ENCODE data around the gene MPO. TPM values are rescaled to one million over a fixed set of nuclear protein-coding genes. Genes with fewer than 3 reads are reported as not detected.

The MPO gene
- total RNA-seq, 2 donors from 2014 or later = not detected

DNA sequence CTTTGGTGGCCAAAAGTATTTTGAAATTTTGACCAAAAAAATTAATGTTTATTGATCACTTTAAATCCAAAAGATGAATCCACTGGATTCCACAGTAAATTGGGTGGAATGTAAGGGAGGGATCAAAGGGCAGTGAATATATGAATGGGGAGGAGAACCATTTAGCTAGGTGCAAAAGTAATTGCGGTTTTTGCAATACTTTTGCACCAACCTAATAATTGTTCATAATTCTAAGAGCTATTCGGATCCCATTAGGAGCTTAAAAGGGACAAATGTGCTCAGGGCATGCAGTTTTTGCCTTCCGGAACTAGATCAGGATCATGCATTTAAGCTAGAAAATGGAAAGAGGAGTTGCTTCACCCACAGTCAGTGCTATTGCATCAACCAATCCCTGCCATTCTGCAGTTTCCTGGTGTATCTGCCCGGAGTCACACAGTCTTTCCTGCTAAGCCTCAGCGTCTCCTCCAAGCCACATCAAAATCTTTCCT lies 42.5 kb downstream of the MPO start, which contains the start of gene LPO:
LPO (plus strand) TSS at position 438 of the 488 bp plus-strand sequence. CDS start 4,396 bp downstream, outside the sequence.
- Histone ChIP-seq H3K27me3 (ENCODE audit: control insufficient read depth, insufficient read depth, low read length, poor library complexity, severe bottlenecking) (peaks cover 91% of the 10 kb centered on the region), H3K27ac (ENCODE audit: low read depth, low read length) (no peak within 1 kb of the TSS), H3K4me1 (ENCODE audit: control insufficient read depth, insufficient read depth, low read length) (no peaks in the 10 kb centered on the region), H3K4me3 (ENCODE audit: low read length) (no peak within 1 kb of the TSS), H3K9ac (ENCODE audit: extremely low read depth, low read length, poor library complexity, severe bottlenecking) (no peak within 1 kb of the TSS), H3K36me3 (ENCODE audit: control insufficient read depth, insufficient read depth, low read length) (no peaks in the 10 kb centered on the region), H3K9me3 (ENCODE audit: control insufficient read depth, low read length) (no peaks in the 10 kb centered on the region)
- DNase-seq = peak; percentile 37
- Mint-ChIP-seq H3K36me3 (ENCODE audit: low read depth) (no peaks in the 10 kb centered on the region), H3K27me3 (ENCODE audit: insufficient read depth) (peaks cover 93% of the 10 kb centered on the region), H3K4me1 (no peaks in the 10 kb centered on the region), H3K4me3 (no peak within 1 kb of the TSS), H3K27ac (no peak within 1 kb of the TSS), H3K9me3 (no peaks in the 10 kb centered on the region)
- 80 to 93% methylated on average over 3 to 5 of the region's 5 CpGs for WGBS, 2 experiments (ENCODE audit: insufficient coverage in 1 of 2, insufficient read length in 1 of 2)
- TF ChIP-seq, protein P1, sequence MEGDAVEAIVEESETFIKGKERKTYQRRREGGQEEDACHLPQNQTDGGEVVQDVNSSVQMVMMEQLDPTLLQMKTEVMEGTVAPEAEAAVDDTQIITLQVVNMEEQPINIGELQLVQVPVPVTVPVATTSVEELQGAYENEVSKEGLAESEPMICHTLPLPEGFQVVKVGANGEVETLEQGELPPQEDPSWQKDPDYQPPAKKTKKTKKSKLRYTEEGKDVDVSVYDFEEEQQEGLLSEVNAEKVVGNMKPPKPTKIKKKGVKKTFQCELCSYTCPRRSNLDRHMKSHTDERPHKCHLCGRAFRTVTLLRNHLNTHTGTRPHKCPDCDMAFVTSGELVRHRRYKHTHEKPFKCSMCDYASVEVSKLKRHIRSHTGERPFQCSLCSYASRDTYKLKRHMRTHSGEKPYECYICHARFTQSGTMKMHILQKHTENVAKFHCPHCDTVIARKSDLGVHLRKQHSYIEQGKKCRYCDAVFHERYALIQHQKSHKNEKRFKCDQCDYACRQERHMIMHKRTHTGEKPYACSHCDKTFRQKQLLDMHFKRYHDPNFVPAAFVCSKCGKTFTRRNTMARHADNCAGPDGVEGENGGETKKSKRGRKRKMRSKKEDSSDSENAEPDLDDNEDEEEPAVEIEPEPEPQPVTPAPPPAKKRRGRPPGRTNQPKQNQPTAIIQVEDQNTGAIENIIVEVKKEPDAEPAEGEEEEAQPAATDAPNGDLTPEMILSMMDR (conservative IDR thresholded peaks at IDR 0.05) = no peak

DNA sequence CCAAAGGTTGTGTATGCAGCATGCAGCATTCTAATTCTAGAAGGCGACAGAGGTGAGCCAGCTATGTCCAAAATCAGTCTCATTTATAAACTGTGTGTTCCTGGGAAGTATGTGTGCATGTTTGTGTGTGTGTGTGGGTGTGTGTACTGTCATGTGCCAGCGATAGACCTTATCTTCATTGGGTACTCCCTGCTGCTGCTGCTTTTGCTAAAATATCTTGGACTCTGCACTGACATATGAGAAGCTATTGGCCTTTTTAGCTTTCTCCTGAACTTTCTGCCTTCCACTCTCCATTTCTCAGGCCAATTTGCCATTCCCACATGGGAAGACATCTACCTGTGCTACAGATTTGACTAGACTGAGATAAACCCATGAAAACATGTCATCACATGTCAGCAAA lies 44.3 kb downstream of the MPO start:
- H3K9me3 ChIP-seq (ENCODE audit: control insufficient read depth, low read length) = no peaks in the 10 kb centered on the region
- Mint-ChIP-seq H3K9me3 (no peaks in the 10 kb centered on the region), H3K27me3 (ENCODE audit: insufficient read depth) (peaks cover 91% of the 10 kb centered on the region), H3K27ac (no peak overlapping the region), H3K4me1 (no peaks in the 10 kb centered on the region), H3K36me3 (ENCODE audit: low read depth) (no peaks in the 10 kb centered on the region), H3K4me3 (no peak overlapping the region)
- no peak overlapping the region for H3K4me3 ChIP-seq (ENCODE audit: low read length)
- no peak overlapping the region for H3K27ac ChIP-seq (ENCODE audit: low read depth, low read length)
- H3K4me1 ChIP-seq (ENCODE audit: control insufficient read depth, insufficient read depth, low read length) = no peaks in the 10 kb centered on the region
- H3K36me3 ChIP-seq (ENCODE audit: control insufficient read depth, insufficient read depth, low read length) = no peaks in the 10 kb centered on the region
- DNase-seq = no peak
- 93% methylated on average over 2 of the region's 2 CpGs; no CpG with 5 or more reads in 1 of the 2 experiments for WGBS, 2 experiments (ENCODE audit: insufficient coverage in 1 of 2, insufficient read length in 1 of 2)
- H3K27me3 ChIP-seq (ENCODE audit: control insufficient read depth, insufficient read depth, low read length, poor library complexity, severe bottlenecking) = peaks cover 84% of the 10 kb centered on the region
- H3K9ac ChIP-seq (ENCODE audit: extremely low read depth, low read length, poor library complexity, severe bottlenecking) = no peak overlapping the region
- TF ChIP-seq, protein P1 (conservative IDR thresholded peaks at IDR 0.05) = no peak

DNA sequence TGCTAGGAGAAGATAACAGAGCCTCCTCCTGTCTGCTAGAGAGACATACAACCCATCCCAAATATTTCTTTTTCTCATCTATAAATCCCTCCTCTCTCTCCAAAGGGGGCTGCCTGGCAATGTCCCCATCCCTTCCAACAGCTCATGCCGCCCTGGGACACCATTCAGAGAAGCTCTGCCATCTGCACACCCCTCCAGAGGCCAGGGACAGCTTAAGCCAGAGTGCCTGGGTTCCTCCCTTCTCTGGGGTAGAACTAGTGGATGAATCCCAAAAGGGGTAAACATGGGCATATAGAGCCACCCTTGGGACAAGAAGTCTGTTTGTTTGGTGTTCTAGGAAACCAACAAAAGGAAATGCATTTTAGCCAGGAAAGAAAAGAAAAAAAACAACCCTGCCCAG lies 44.9 kb downstream of the MPO start:
- Histone ChIP-seq H3K9me3 (ENCODE audit: control insufficient read depth, low read length) (no peaks in the 10 kb centered on the region), H3K27ac (ENCODE audit: low read depth, low read length) (no peak overlapping the region), H3K27me3 (ENCODE audit: control insufficient read depth, insufficient read depth, low read length, poor library complexity, severe bottlenecking) (peaks cover 84% of the 10 kb centered on the region), H3K4me1 (ENCODE audit: control insufficient read depth, insufficient read depth, low read length) (no peaks in the 10 kb centered on the region), H3K4me3 (ENCODE audit: low read length) (no peak overlapping the region), H3K36me3 (ENCODE audit: control insufficient read depth, insufficient read depth, low read length) (no peaks in the 10 kb centered on the region), H3K9ac (ENCODE audit: extremely low read depth, low read length, poor library complexity, severe bottlenecking) (no peak overlapping the region)
- TF ChIP-seq, protein P1 (conservative IDR thresholded peaks at IDR 0.05) = no peak
- Mint-ChIP-seq H3K4me1 (no peaks in the 10 kb centered on the region), H3K9me3 (no peaks in the 10 kb centered on the region), H3K27ac (no peak overlapping the region), H3K36me3 (ENCODE audit: low read depth) (no peaks in the 10 kb centered on the region), H3K27me3 (ENCODE audit: insufficient read depth) (peaks cover 93% of the 10 kb centered on the region), H3K4me3 (no peak overlapping the region)
- WGBS, 2 experiments (ENCODE audit: insufficient coverage in 1 of 2, insufficient read length in 1 of 2) = 83 to 89% methylated on average over 1 of the region's 1 CpG
- DNase-seq = peak; percentile 26
